ENCODE data around the gene NT5M. TPM values are rescaled to one million over a fixed set of nuclear protein-coding genes. Genes with fewer than 3 reads are reported as not detected.
"Not testable (repeated sequence)": the region's sequence is repeated elsewhere in the genome, so short reads cannot be mapped to it uniquely, and the experiment has no call there.

The NT5M gene
- total and polyA plus RNA-seq, 4 donors = 1.2 to 2.2 (median 1.6) TPM; not detected in 1

DNA sequence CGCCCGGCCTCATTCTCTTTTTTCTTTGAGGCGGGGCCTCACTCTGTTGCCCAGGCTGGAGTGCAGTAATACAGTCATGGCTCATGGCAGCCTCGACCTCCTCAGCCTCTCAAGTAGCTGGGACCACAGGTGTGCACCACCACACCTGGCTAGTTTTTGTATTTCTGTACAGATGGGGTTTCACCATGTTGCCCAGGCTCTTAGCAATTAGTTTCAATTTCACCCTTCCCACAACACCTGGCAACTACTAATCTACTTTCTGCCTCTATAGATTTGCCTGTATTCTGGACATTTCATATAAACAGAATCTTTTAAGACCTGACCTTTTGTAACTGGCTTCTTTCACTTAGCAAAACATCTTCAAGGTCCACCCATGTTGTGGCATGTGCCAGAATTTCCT is 8.0 kb upstream of the NT5M start:
- WGBS, 2 donors = 96 to 97% methylated on average over 4 of the region's 4 CpGs
- H3K9me3 ChIP-seq (ENCODE audit: control insufficient read depth, low read length) = no peaks in the 10 kb centered on the region
- no peaks in the 10 kb centered on the region for H3K4me1 ChIP-seq (ENCODE audit: control insufficient read depth in 1 of 2, insufficient read depth in 2 of 2, low read length in 2 of 2)

DNA sequence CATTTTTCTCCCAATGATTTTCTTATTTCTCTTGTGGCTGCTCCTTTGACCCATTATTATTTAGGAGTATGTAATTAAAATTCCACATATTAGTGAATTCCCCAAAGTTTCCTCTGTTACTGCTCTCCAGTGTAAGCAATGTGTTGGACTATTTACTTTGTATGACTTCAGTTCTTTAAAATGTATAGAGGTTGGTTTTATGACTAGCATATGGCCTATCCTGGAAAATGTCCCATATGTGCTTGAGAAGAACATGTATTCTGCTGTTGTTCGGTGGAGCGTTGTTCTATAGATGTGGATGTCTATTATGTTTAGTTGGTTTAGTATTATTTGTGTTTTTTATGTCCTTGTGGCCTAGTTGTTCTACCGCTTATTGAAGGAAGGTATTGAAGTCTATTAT is 6.0 kb upstream of the NT5M start:
- no peak for ATAC-seq (ENCODE audit: low FRiP score)
- 79 to 83% methylated on average over 3 of the region's 3 CpGs for whole genome bisulfite sequencing, 2 donors
- H3K36me3 ChIP-seq (ENCODE audit: control insufficient read depth in 1 of 2, insufficient read depth in 2 of 2, low read length in 1 of 2) = no peaks in the 10 kb centered on the region
- H3K4me1 ChIP-seq (ENCODE audit: control insufficient read depth in 1 of 2, insufficient read depth in 2 of 2, low read length in 2 of 2) = no peaks in the 10 kb centered on the region
- H3K27me3 ChIP-seq (ENCODE audit: control insufficient read depth in 1 of 2, insufficient read depth in 2 of 2, low read length in 1 of 2) = no peaks in the 10 kb centered on the region
- no peaks in the 10 kb centered on the region for H3K9me3 ChIP-seq (ENCODE audit: control insufficient read depth, low read length)
- DNase-seq = no peak
- intact Hi-C loops (cut with DNase I) = no loop called here
- no peak overlapping the region for H3K4me3 ChIP-seq (ENCODE audit: low read length in 2 of 2)
- no peak overlapping the region for H3K27ac ChIP-seq (ENCODE audit: low read depth in 1 of 2, low read length in 2 of 2)

More for the DNA sequence above, 8.0 kb upstream of the NT5M start:
- Histone ChIP-seq H3K4me3 (ENCODE audit: low read length in 2 of 2) (no peak overlapping the region), H3K36me3 (ENCODE audit: control insufficient read depth in 1 of 2, insufficient read depth in 2 of 2, low read length in 1 of 2) (no peaks in the 10 kb centered on the region), H3K27ac (ENCODE audit: low read depth in 1 of 2, low read length in 2 of 2) (no peak overlapping the region), H3K27me3 (ENCODE audit: control insufficient read depth in 1 of 2, insufficient read depth in 2 of 2, low read length in 1 of 2) (no peaks in the 10 kb centered on the region)
- DNase-seq (peak in 1 of 2 donors; percentile 13), ATAC-seq (ENCODE audit: low FRiP score) (no peak)
- intact Hi-C loops (cut with DNase I) = no loop called here

DNA sequence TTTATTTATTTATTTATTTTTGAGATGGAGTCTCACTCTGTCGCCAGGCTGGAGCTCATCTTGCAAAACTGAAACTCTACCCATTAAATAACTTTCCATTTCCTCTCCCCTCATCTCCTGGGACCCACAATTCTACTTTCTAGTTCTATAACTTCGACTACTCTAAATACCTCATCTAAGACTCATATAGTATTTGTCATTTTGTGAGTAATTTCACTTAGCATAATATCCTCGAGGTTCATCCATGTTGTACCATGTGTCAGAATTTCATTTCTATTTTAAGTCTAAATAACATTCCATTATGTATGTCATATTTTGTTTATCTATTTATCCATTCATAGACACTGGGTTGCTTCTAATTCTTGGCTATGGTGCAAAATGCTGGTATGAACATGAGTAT is 5.1 kb upstream of the NT5M start:
- Histone ChIP-seq H3K4me1 (ENCODE audit: control insufficient read depth in 1 of 2, insufficient read depth in 2 of 2, low read length in 2 of 2) (no peaks in the 10 kb centered on the region), H3K4me3 (ENCODE audit: low read length in 2 of 2) (no peak overlapping the region), H3K9me3 (ENCODE audit: control insufficient read depth, low read length) (no peaks in the 10 kb centered on the region), H3K27me3 (ENCODE audit: control insufficient read depth in 1 of 2, insufficient read depth in 2 of 2, low read length in 1 of 2) (no peaks in the 10 kb centered on the region), H3K36me3 (ENCODE audit: control insufficient read depth in 1 of 2, insufficient read depth in 2 of 2, low read length in 1 of 2) (no peaks in the 10 kb centered on the region), H3K27ac (ENCODE audit: low read depth in 1 of 2, low read length in 2 of 2) (no peak overlapping the region)
- DNase-seq (no peak), ATAC-seq (ENCODE audit: low FRiP score) (no peak)
- WGBS, 2 donors = 52% methylated on average over 3 of the region's 3 CpGs
- intact Hi-C loops (cut with DNase I) = no loop called here

DNA sequence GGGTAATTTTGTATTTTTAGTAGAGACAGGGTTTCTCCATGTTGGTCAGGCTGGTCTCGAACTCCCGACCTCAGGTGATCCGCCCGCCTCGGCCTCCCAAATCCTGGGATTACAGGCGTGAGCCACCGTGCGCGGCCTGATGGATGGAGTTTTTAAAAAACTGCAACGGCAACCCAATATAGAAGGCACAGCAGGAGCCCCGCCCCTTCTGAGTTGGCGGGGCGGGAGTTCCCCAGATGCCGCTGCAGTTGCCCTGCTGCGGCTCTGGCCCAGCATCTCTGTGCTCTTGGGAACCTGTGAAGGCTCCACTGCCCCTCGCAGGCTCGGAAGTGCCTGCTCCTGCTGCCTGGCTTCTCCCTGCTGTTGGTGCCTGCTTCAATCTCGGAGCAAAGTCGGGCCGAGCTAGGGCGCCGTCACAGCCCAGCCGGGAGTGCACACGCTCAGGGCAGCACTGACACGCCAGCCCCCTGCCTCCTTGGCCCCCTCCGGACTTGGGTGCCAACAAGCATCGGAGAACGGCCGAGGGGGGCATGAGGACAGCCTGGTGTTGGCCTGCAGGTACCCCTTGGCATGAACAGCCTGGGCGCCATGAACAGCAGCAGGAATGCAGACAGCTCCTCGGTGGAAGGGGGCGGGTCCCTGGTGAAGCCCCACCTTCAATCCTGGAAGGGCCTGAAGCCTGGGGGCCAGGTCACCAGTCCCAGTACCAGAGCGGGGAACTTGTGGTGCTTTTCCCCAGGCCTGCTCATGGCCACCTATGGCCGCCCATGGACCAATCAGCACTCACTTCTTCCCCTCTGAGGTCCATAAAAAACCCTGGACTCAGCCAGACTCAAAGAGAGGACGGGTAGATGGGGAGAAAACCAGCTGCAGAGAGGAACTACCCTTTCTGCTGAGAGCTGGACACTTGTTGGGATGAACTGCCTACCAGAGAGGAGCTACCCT is 2.3 kb upstream of the NT5M start:
- intact Hi-C loops (cut with DNase I) = loop anchor here in 1 of 2 donors (10.0 kb wide), 1 partner anchor 296 kb away; no protein-coding TSS in a partner anchor
- Histone ChIP-seq H3K9me3 (ENCODE audit: control insufficient read depth, low read length) (no peaks in the 10 kb centered on the region), H3K4me1 (ENCODE audit: control insufficient read depth in 1 of 2, insufficient read depth in 2 of 2, low read length in 2 of 2) (no peaks in the 10 kb centered on the region), H3K4me3 (ENCODE audit: low read length in 2 of 2) (no peak overlapping the region), H3K27ac (ENCODE audit: low read depth in 1 of 2, low read length in 2 of 2) (peak overlapping the region in 1 of 2 donors; percentile 30), H3K36me3 (ENCODE audit: control insufficient read depth in 1 of 2, insufficient read depth in 2 of 2, low read length in 1 of 2) (no peaks in the 10 kb centered on the region), H3K27me3 (ENCODE audit: control insufficient read depth in 1 of 2, insufficient read depth in 2 of 2, low read length in 1 of 2) (no peaks in the 10 kb centered on the region)
- peak; percentile 78 for ATAC-seq (ENCODE audit: low FRiP score)
- 9 to 10% methylated on average over 34 to 35 of the region's 35 CpGs for WGBS, 2 donors
- DNase-seq = peak; percentile 75 to 83

DNA sequence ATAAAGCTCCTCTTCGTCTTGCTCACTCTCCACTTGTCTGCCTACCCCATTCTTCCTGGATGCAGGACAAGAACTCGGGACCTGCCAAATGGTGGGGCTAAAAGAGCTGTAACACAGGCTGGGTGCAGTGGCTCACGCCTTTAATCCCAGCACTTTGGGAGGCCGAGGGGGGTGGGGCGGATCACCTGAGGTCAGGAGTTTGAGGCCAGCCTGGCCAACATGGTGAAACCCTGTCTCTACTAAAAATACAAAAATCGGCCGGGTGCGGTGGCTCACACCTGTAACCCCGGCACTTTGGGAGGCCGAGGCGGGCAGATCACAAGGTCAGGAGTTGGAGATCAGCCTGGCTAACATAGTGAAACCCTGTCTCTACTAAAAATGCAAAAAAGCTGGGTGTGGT is 1.5 kb upstream of the NT5M start:
- H3K27me3 ChIP-seq (ENCODE audit: control insufficient read depth in 1 of 2, insufficient read depth in 2 of 2, low read length in 1 of 2); H3K4me1 ChIP-seq (ENCODE audit: control insufficient read depth in 1 of 2, insufficient read depth in 2 of 2, low read length in 2 of 2); H3K27ac ChIP-seq (ENCODE audit: low read depth in 1 of 2, low read length in 2 of 2); H3K4me3 ChIP-seq (ENCODE audit: low read length in 2 of 2); ATAC-seq (ENCODE audit: low FRiP score); H3K9me3 ChIP-seq (ENCODE audit: control insufficient read depth, low read length); H3K36me3 ChIP-seq (ENCODE audit: control insufficient read depth in 1 of 2, insufficient read depth in 2 of 2, low read length in 1 of 2): not testable (repeated sequence)
- WGBS, 2 donors = 95 to 96% methylated on average over 11 of the region's 11 CpGs
- peak in 1 of 2 donors; percentile 52 for DNase-seq
- intact Hi-C loops (cut with DNase I) = loop anchor here in 1 of 2 donors (10.0 kb wide), 1 partner anchor 297 kb away; no protein-coding TSS in a partner anchor

DNA sequence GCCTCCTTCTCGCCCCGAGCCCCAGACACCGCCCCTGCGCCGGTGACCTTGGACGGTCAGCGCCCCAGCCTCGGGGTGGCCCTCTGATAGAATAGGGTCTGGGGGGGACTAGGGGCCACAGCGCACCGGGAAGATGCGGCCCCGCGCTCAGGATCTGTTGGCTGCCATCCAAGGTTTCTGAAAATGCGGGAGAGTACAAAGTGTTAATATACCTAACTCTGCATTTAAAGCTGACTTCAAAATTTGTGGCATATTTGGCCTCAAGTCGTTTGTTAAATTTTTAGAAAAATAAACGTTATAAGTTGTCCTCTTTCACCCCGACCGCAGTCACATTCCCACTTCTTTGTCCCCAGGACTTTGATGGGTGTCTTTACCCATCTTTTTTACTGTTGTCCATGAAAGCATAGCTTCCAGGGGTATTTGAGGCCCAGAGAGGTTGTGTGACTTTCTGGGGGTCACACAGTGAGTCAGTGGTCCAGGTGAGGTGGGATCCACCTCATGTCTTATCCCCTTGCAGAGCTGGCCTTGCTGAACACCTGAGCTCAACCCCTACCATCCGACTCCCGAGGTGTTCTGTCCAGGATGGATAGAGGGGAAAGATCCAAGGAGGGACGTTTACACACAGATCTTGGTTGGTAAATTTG is 796 bp downstream of the NT5M start:
- intact Hi-C loops (cut with DNase I) = loop anchor here in 1 of 2 donors (10.0 kb wide), 1 partner anchor 299 kb away; no protein-coding TSS in a partner anchor
- no peak for ATAC-seq (ENCODE audit: low FRiP score)
- Histone ChIP-seq H3K36me3 (ENCODE audit: control insufficient read depth in 1 of 2, insufficient read depth in 2 of 2, low read length in 1 of 2) (no peaks in the 10 kb centered on the region), H3K27me3 (ENCODE audit: control insufficient read depth in 1 of 2, insufficient read depth in 2 of 2, low read length in 1 of 2) (no peaks in the 10 kb centered on the region), H3K9me3 (ENCODE audit: control insufficient read depth, low read length) (no peaks in the 10 kb centered on the region), H3K4me3 (ENCODE audit: low read length in 2 of 2) (peak overlapping the region; percentile 62 to 79), H3K27ac (ENCODE audit: low read depth in 1 of 2, low read length in 2 of 2) (no peak overlapping the region), H3K4me1 (ENCODE audit: control insufficient read depth in 1 of 2, insufficient read depth in 2 of 2, low read length in 2 of 2) (no peaks in the 10 kb centered on the region)
- 16 to 17% methylated on average over 21 of the region's 21 CpGs for WGBS, 2 donors
- DNase-seq = peak in 1 of 2 donors; percentile 3

DNA sequence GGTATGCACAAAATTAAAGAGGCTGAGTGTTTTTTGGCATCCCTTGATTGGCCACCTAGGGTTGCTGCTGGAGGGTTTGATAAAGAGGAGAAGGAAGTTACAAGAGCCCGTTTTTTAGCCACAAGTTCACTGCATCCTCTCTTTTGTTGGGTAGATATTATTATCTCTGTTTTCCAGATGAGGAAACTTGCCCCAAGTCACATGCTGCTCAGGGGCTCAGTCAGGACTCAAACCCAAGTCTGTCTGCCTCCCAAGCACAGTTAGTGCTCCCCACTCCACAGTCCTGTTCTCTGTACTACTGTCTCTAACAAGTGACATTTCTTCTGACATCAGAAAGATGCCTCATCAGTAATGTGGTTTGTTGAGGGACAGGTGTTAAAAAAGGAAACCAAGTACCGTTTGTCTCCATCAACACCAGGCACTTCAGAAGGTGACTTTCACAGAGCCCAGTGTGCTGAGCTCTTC is 1.4 kb downstream of the NT5M start:
- no peaks in the 10 kb centered on the region for H3K27me3 ChIP-seq (ENCODE audit: control insufficient read depth in 1 of 2, insufficient read depth in 2 of 2, low read length in 1 of 2)
- DNase-seq (no peak), ATAC-seq (ENCODE audit: low FRiP score) (no peak)
- 66 to 81% methylated on average over 2 of the region's 2 CpGs for WGBS, 2 donors
- H3K36me3 ChIP-seq (ENCODE audit: control insufficient read depth in 1 of 2, insufficient read depth in 2 of 2, low read length in 1 of 2) = no peaks in the 10 kb centered on the region
- no peaks in the 10 kb centered on the region for H3K9me3 ChIP-seq (ENCODE audit: control insufficient read depth, low read length)
- H3K4me1 ChIP-seq (ENCODE audit: control insufficient read depth in 1 of 2, insufficient read depth in 2 of 2, low read length in 2 of 2) = no peaks in the 10 kb centered on the region
- H3K27ac ChIP-seq (ENCODE audit: low read depth in 1 of 2, low read length in 2 of 2) = no peak overlapping the region
- intact Hi-C loops (cut with DNase I) = loop anchor here in 1 of 2 donors (10.0 kb wide), 1 partner anchor 300 kb away; no protein-coding TSS in a partner anchor
- no peak overlapping the region for H3K4me3 ChIP-seq (ENCODE audit: low read length in 2 of 2)

DNA sequence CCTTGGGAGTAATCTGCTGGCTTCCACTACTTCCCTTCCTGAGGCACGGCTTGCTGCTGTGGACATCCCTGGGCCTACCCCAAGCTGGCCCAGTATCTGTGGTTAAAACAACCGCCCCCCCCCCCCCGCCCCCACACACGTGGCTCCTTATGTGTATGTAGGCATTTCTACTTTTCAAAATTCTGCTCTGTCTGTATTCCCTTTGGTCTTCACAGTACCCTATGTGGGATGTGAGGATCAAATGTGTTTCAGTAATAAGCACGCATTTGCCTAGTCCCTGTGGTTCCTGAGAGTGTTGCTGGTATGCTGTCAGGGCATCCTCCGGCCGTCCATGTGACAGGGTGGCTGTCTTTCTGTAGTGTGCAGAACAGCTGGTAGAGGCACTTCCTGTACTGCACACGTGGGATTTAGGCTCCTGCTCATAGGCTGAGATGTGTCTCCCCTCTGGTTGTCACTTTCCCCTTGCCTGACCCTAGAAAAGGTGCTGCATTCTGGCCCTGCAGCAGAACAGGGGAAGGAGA is 2.2 kb downstream of the NT5M start:
- WGBS, 2 donors = 63 to 67% methylated on average over 7 to 8 of the region's 8 CpGs
- no peaks in the 10 kb centered on the region for H3K36me3 ChIP-seq (ENCODE audit: control insufficient read depth in 1 of 2, insufficient read depth in 2 of 2, low read length in 1 of 2)
- no peak overlapping the region for H3K27ac ChIP-seq (ENCODE audit: low read depth in 1 of 2, low read length in 2 of 2)
- no peaks in the 10 kb centered on the region for H3K4me1 ChIP-seq (ENCODE audit: control insufficient read depth in 1 of 2, insufficient read depth in 2 of 2, low read length in 2 of 2)
- H3K9me3 ChIP-seq (ENCODE audit: control insufficient read depth, low read length) = no peaks in the 10 kb centered on the region
- no peak for ATAC-seq (ENCODE audit: low FRiP score)
- peak in 1 of 2 donors; percentile 34 for DNase-seq
- H3K4me3 ChIP-seq (ENCODE audit: low read length in 2 of 2) = no peak overlapping the region
- intact Hi-C loops (cut with DNase I) = loop anchor here in 1 of 2 donors (10.0 kb wide), 1 partner anchor 301 kb away; no protein-coding TSS in a partner anchor
- no peaks in the 10 kb centered on the region for H3K27me3 ChIP-seq (ENCODE audit: control insufficient read depth in 1 of 2, insufficient read depth in 2 of 2, low read length in 1 of 2)

All from aorta (tissue), 5 donors.